ENCODE results near the gene RPS27. TPM values are rescaled to one million over a fixed set of nuclear protein-coding genes. Genes with fewer than 3 reads are reported as not detected.

Gene RPS27
- total and polyA plus RNA-seq, 2 experiments from 2014 or later: 1,371 to 3,355 TPM

DNA sequence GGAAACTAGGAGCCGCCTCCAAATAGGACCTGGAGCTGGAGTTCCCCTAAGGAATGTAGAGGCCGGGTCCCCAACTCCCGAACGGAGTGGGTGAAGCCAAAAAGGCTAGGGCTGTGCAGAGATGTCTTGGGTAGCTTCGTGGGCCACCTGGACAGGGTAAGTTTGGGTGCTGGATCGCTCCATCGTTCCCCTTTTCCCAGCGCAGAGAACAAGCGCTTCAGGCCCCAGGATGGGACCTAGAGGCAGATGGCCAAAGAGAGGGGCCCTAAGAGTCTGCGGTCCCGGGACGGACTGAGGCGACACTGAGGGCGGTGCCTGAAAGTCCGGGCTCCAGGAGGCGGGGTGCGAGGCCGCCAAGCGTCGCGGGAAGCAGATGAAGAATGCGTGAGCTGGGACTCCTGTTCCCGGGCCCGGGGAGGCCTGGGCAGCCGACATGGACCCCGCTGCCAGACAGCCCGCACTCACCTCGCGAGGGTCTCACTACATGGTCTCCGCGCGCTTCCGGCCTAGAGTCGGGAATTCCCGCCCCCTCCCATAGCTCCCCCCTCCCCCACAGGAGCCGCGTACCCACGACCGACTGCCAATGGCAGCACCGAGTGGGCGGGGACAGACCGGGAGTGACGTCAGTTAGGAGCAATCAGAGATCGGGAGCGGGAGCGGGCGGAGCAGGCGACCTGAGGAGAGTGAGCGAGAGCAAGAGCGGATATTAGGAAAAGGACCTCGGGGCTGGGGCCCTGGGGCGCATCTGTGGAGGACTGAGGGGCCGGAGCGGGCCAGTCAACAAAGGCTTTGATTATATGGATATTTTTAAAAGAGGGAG lies 27.3 kb upstream of the RPS27 start, which contains the start of gene SLC39A1:
SLC39A1 (minus strand) TSS at position 508 of the 820 bp plus-strand sequence. CDS start 822 bp downstream, outside the sequence.
- H3K4me1 Mint-ChIP-seq: peaks cover 42% of the 10 kb centered on the region
- H3K27ac Mint-ChIP-seq: peak within 1 kb of the TSS; percentile 96
- peaks cover 54% of the 10 kb centered on the region for H3K36me3 Mint-ChIP-seq (ENCODE audit: low read depth)
- DNase-seq (ENCODE audit: low spot score): peak; percentile 100
- no peaks in the 10 kb centered on the region for H3K27me3 ChIP-seq (ENCODE audit: insufficient read depth)
- TF ChIP-seq, protein P1, sequence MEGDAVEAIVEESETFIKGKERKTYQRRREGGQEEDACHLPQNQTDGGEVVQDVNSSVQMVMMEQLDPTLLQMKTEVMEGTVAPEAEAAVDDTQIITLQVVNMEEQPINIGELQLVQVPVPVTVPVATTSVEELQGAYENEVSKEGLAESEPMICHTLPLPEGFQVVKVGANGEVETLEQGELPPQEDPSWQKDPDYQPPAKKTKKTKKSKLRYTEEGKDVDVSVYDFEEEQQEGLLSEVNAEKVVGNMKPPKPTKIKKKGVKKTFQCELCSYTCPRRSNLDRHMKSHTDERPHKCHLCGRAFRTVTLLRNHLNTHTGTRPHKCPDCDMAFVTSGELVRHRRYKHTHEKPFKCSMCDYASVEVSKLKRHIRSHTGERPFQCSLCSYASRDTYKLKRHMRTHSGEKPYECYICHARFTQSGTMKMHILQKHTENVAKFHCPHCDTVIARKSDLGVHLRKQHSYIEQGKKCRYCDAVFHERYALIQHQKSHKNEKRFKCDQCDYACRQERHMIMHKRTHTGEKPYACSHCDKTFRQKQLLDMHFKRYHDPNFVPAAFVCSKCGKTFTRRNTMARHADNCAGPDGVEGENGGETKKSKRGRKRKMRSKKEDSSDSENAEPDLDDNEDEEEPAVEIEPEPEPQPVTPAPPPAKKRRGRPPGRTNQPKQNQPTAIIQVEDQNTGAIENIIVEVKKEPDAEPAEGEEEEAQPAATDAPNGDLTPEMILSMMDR (conservative IDR thresholded peaks at IDR 0.05; ENCODE audit: low read depth in 2 of 2): no peak; a peak in 1 of 4 replicates
- TF ChIP-seq NANOG (IDR thresholded peaks at IDR 0.05; ENCODE audit: borderline replicate concordance) (no peak), CREB1 (CRISPR knock-in tag; IDR thresholded peaks at IDR 0.05; ENCODE audit: low read depth) (peak; percentile 90), ZNF114 (CRISPR knock-in tag; IDR thresholded peaks at IDR 0.05) (no peak), JUNB (IDR thresholded peaks at IDR 0.05; ENCODE audit: unreplicated experiment) (no peak), EZH2 (IDR thresholded peaks at IDR 0.05; ENCODE audit: low read depth, unreplicated experiment) (no peak), POLR2AphosphoS5 (IDR thresholded peaks at IDR 0.05; ENCODE audit: low read depth) (peak; percentile 77), STAT1 (IDR thresholded peaks at IDR 0.05; ENCODE audit: unreplicated experiment) (no peak)
- TF ChIP-seq, protein P2, sequence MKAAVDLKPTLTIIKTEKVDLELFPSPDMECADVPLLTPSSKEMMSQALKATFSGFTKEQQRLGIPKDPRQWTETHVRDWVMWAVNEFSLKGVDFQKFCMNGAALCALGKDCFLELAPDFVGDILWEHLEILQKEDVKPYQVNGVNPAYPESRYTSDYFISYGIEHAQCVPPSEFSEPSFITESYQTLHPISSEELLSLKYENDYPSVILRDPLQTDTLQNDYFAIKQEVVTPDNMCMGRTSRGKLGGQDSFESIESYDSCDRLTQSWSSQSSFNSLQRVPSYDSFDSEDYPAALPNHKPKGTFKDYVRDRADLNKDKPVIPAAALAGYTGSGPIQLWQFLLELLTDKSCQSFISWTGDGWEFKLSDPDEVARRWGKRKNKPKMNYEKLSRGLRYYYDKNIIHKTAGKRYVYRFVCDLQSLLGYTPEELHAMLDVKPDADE (IDR thresholded peaks at IDR 0.05): 0 out of 2 replicates have a peak, but pooled peaks have one; percentile 18
- TF ChIP-seq, protein P3, sequence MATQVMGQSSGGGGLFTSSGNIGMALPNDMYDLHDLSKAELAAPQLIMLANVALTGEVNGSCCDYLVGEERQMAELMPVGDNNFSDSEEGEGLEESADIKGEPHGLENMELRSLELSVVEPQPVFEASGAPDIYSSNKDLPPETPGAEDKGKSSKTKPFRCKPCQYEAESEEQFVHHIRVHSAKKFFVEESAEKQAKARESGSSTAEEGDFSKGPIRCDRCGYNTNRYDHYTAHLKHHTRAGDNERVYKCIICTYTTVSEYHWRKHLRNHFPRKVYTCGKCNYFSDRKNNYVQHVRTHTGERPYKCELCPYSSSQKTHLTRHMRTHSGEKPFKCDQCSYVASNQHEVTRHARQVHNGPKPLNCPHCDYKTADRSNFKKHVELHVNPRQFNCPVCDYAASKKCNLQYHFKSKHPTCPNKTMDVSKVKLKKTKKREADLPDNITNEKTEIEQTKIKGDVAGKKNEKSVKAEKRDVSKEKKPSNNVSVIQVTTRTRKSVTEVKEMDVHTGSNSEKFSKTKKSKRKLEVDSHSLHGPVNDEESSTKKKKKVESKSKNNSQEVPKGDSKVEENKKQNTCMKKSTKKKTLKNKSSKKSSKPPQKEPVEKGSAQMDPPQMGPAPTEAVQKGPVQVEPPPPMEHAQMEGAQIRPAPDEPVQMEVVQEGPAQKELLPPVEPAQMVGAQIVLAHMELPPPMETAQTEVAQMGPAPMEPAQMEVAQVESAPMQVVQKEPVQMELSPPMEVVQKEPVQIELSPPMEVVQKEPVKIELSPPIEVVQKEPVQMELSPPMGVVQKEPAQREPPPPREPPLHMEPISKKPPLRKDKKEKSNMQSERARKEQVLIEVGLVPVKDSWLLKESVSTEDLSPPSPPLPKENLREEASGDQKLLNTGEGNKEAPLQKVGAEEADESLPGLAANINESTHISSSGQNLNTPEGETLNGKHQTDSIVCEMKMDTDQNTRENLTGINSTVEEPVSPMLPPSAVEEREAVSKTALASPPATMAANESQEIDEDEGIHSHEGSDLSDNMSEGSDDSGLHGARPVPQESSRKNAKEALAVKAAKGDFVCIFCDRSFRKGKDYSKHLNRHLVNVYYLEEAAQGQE (IDR thresholded peaks at IDR 0.05; ENCODE audit: unreplicated experiment): peak; percentile 19
- peaks cover 45% of the 10 kb centered on the region for H3F3A ChIP-seq (replicated peaks; ENCODE audit: low read depth)
- ATAC-seq: peak; percentile 54
- peaks cover 48% of the 10 kb centered on the region for H3K79me2 ChIP-seq (replicated peaks; ENCODE audit: insufficient read depth)
- peak within 1 kb of the TSS; percentile 81 for H3K4me3 Mint-ChIP-seq
- H3K4me2 ChIP-seq: peak within 1 kb of the TSS; percentile 97
- H3K4me3 ChIP-seq: peak within 1 kb of the TSS; percentile 83
- H3K27me3 Mint-ChIP-seq (ENCODE audit: insufficient read depth, low read depth, poor library complexity): peaks cover 26% of the 10 kb centered on the region
- no peaks in the 10 kb centered on the region for H4K20me1 ChIP-seq (replicated peaks; ENCODE audit: insufficient read depth)
- no peak within 1 kb of the TSS for H2AFZ ChIP-seq
- H3K36me3 ChIP-seq (ENCODE audit: insufficient read depth): peaks cover 14% of the 10 kb centered on the region
- peaks cover 40% of the 10 kb centered on the region for H3K4me1 ChIP-seq (ENCODE audit: insufficient read depth)
- peak within 1 kb of the TSS; percentile 100 for H3K27ac ChIP-seq (ENCODE audit: low read depth)
- H3K9me2 ChIP-seq (ENCODE audit: insufficient read depth): no peaks in the 10 kb centered on the region
- H3K9me3 Mint-ChIP-seq: peaks cover 4% of the 10 kb centered on the region; the same call in 1 of the 3 replicates
